CD4-positive, alpha-beta T cell treated with Interleukin-12 subunit alpha and Interleukin-12 subunit beta, for 1 hour (primary cell): ENCODE measurements around the gene ZC3H18.

ENCODE experiments used
- DNase-seq: peaks from one replicate; pipeline ENCODE4 v3.0.0-alpha.2; 2020

ZC3H18 gene

DNA sequence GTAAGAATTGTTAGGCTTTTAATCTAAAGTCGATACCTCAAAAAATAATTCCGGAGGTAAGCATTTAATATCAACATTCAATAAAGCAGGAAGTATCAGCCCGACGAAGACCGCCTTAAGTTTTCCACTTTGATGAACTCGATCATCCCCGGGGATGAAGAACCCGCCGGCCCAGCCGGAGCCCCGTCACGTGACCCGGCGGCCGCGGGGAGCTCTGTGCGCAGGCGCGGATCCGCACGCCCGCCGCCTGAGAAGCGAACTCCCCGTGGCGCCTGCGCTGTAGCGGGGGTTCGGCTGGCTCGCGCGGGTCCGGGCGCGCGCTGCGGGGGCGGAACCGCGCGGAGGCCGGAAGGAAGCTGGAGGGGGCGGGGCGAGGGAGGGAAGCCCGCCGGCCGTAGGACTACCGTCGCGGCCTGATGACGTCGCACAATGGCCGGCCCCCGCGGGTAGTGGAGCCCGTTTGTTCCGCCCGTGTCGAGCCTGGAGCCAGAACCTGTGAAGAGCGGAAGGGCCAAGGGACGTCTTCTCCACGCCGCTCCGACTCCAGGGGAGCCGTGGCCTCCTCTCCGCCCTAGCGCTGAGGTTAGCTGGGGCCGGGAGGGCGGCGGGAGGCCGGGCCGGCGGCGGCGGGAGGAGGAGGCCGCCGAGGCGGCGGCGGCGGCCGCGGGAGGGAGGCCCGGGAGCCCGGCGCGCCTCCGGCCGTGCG lies at the start of gene ZC3H18:
Gene ZC3H18, plus strand, starts transcription at position 419 of the 706 bp plus-strand sequence. CDS start 6,721 bp downstream, outside the sequence.
- peak; percentile 98 for DNase-seq

DNA sequence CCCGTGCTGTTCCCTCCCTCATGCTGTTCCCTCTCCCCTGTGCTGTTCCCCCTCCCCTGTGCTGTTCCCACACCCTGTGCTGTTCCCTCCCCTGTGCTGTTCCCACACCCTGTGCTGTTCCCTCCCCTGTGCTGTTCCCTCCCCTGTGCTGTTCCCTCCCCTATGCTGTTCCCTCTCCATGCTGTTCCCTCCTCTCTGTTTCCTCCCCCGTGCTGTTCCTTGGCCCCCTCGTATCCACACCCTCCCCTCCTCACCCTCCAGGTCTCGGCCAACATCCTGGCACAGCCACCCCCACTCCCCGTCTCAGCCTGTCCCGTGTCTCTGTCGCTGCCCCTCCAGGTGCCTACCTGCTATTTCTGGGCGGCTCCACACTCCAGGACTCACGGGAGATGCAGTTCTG lies 48.5 kb upstream of the ZC3H18 start:
- DNase-seq: no peak

DNA sequence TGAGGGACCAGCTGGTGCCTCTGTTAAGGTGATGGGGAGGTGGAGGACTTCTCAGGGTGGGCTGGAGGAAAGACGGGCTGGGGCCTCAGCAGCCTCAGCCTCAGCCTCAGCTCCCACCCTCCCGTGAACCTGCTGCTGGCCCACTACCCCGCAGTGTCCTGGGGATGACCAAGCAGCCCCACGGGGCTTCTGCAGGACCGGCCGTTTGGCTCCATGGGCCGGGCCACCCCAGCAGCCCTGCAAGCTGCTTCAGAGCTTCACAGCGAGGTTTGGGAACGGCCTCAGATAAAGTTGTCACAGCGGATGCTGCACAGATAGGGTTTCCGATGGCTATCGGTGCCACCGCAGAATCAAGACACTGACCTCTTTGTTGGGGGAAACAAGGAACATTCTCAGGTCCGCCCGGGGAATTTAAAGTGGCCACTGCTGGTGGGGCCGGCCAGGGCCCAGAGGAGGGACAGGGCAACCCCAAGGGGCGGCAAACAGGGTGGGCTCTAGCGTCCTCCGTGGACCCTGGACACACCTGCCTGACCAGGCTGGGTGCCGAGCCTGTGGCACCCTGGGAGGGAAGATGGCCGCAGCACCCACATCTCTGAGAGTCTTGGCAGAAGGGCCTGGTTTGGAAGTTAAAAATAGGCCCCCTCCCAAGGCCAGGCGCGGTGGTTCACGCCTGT lies 47.8 kb upstream of the ZC3H18 start:
- DNase-seq: no peak

DNA sequence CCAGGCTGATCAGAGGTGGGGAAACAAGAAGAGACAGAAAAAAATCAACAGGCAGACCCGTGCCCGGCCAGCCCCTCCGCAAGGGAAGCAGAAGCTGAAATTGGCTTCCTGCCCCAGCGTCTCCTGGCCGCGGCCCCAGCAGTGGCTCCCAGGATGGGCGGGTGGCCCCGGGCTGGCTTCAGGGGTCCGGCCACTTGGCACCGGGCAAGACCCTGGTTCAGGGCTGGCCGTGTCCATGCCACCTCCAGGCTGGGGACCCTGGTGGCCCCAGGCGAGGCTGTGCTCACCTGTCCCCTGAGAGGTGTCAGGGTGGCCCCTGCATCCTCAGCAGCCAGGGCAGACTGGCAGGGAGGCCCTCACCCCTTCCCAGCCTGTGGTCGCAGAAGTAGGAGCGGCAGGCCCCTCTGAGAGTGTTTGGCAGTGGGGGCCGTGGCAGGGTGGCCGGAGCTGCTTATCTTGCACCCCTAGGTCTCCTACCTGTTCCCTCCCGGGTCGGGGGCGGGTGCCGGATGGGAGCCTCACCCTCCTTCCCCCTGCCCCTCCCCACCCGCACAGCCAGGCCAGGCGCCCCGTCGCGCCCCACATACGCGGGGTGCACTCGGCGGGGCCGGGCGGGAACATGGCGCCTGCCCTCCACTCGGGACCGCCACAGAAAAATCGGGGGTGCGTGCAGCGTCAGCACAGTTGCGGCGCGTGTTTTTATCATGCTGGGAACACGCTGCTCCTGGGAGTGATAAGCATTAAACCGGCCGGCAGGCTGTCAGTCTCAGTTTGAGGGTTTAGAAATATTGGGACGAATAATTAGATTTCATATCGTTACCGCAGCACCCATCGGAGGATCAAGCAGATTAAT lies 46.7 kb upstream of the ZC3H18 start:
- no peak for DNase-seq

DNA sequence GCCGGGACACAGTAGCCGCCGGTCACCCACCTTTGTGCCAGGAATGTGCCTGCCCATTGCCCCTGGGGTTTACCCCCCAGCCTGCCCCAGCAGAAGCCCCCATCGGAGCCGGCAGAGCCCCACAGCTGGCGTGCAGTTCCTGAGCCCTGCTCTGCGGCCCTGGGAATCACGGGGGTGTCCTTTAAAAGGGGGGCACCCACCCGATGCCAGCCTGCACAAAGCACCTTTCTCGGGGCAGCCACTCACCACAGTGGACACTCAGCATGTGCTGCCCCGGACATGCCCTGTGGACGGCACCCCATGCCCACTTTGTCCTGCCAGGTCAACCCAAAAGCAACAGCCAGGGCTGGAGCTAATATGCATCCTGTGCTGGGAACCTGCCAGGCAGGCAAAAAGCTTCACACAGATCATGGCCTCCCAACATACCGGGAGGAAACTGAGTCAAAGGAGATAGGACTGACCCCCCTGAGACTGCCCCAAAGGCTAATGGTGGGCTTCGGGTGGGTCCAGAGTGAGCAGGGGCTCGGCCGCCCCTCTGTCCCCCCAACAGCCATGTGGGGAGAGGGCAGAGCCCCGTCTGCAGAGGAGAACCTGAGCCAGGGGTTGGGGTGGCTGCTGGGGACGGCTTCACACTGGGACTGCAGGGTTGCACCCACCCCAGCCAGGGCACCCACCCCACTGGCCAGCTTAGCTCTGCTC lies 45.8 kb upstream of the ZC3H18 start:
- no peak for DNase-seq

DNA sequence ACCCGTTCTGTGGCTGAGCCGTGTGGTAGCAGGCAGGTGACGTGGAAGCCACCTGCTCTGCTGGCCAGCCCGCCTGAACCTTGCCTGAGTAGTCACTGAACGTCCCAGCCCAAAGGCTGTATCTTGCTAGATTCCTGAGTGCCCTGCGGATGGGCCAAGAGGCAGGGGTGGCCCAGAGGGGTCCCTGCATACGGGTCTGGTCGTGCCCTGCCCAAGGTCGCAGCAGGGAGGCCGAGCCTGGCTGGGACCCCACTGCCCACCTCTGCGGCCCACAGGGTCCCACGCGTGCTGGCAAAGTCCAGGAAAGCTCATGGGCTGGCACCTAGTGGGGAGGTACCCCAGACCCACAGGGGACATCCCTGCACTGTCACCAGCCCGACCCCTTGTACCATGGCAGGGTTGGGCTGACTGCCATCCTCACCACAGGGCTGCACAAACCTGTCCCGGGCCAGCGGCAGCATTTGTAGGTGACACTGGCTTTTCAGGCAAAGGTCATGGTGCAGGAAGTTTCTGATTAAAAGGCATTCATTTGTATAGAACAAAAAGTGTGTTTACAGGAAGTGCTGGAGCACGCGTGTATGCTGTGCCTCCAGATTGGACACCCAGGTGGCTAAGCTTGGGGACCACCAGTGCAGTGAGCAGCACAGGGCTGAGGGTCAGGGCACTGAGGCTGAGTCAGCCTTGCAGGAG lies 45.1 kb upstream of the ZC3H18 start:
- no peak for DNase-seq

DNA sequence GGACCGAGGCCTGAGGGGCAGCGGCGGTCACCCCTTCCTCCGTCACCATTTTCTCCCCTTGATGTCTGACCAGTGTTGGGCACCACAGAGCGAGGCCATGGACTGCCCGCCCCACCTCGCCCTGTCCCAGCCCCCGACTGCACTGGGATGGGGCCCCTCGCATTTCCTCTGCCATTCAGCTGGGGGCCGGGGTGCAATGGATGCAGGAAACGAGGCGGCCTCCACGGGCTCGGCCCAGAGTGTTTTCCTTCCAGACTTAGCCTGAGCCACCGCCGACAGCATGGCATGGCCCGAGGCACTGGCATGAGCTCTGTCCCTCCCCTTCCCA lies 44.6 kb upstream of the ZC3H18 start:
- DNase-seq: no peak

DNA sequence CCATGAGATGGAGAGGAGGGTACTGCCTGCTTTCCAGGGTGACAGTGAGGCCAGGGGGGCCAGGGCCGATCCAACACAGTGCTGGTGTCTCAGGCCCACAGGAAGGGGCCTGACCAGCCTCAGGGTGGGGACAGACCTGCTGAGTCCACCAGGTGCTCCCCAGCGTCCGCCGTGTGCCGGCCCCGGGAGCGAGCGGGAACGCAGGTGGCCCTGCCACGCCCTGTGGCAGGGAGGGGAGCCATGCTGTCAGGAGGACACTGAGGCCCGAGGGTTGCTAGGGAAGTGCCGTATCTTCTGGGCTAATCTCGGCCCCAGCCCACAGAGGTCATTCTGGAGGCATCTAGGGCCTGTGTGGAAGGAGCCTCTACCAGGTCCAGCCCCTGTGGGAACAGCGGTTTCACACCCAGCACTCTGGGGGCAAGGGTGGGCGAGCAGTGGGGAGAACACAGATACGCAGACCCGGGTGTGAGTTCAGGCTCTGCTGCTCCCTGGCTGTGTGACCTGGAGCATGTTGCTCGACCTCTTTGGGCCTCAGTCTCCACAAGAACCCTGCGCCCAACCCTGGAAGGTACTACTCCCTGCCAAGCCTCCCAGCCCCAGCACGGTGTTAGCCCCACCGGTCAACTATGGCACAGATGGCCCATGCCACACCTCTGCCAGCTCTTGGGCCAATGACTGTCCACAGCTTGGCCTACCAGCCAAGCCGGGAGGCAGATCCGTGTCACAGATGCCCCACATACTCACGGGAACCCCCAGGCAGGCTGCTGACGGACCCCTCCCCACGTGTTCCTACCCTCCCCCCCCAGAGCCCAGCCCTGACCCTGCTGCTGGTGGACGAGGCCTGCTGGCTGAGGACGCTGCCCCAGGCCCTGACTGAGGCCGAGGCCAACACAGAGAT lies 43.9 kb upstream of the ZC3H18 start:
- no peak for DNase-seq

DNA sequence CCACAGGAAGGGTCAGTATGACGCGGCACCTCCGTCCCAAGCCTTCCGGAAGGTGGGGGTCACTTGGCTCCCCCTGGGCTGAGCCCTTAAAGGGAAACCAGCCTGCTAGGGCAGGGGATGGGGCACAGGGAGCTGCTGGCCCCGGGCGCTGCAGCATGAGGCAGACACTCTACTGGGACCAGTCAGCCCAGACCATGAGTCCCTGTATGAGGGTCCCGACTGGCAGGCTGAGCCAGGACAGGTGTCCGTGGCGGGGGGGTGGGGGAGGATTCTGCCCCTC lies 43.4 kb upstream of the ZC3H18 start:
- DNase-seq: no peak

DNA sequence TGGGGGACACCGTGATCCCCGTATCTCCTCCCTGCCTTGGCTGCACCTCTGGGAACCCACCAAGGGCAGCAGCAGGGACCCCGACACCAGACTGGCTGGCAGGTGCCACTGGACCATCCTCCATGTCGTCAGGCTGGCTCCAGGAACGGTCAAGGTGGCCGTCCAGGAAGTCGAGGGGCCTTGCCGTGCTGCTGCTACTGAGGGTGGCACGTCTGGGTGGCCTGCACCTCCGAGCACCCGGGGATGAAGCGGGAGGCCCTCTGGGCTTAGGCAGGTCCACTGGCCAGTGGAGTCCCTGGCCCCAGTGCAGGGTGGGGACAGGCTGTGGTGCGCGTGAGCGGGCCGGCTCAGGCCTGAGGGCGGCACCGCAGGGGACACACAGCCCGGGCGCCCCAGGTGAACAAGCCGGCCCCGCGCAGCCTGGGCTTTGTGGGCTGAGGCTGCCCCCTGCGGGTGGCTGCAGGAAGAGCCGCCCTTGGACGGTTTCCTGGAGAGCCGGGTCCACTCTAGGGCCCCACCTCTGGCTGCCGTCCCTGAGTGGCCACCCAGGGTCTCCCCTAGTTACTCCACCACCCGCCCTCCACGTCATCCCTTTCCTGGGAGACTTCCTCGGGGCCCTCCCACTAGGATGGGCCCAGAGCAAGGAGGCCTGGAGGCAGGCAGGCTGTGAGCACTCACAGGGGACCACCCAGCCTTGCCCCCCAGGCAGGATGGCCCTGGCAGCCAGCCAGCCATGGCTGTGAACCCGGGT lies 42.8 kb upstream of the ZC3H18 start:
- DNase-seq: peak; percentile 68

DNA sequence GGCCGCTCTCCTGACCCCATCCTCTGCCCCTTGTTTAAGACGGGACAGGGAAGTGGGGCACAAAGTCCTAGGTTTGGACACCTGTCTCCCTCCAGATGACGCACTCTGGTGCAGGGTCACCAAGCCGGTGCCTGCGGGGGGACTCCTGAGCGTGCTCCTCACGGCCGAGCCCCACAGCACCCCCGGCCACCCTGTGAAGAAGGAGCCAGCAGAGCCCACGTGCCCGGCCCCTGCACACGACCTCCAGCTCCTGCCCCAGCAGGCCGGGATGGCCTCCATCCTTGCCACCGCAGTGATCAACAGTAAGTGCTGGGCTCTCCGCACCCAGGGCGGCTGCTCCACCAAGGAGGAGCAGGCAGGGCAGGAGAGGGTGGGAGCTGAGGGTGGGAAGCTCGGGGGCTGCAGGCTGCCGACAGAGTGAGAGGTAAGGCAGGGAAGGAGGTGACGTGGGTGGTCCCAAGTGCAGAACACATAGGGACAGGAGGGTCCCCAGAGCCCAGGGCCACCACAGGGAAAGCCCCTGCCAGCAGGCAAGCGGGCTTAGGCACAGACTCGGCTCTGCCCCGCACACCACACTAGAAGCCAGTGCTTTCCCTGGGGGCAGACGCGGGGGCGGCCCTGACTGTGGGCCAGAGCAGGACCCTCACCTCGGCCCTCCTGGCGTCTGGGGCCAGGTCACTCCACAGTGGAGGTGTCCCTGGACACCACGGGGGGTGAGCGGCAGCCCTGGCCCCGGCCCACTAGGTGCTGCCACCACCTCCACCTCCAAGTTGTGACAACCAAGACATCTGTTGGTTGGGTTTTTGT lies 42.1 kb upstream of the ZC3H18 start:
- no peak for DNase-seq

DNA sequence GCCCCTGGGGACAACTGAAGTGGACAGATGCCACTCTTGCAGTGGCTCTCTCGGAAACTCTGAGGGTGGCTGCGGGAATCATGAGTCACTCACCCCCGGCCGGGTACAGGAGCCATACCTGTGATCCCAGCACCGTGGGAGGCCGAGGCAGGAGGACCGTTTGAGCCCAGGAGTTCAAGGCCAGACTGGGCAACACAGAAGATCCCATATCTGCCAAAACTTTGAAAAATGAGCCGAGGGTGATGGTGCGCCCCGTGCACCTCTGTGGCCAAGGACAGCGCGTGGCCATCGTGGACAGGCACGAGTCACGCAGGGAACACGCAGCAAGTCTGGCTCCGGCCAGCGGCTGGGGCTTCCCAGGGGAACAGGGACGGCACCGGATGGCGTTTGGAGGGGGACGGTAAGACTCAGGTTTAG lies 41.3 kb upstream of the ZC3H18 start:
- no peak for DNase-seq

DNA sequence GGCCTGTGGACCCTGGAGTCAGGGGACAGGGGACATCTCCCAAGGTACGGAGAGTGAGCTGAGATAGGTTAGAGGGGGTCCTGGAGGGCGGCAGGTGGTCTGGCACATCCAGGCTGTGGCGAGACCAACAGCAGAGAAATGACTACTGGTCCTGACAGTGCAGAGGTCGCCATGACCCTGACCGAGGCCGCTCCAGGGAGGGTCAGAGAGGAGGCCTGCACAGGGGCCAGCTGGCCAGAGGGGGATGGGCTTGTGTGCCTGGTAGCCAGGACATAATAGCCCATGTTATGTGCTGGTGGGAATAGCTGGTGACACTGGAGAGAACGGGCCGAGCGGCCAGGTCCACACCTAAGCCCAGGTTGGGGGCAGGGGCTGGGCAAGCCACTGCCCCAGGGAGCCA lies 40.6 kb upstream of the ZC3H18 start:
- DNase-seq: no peak

DNA sequence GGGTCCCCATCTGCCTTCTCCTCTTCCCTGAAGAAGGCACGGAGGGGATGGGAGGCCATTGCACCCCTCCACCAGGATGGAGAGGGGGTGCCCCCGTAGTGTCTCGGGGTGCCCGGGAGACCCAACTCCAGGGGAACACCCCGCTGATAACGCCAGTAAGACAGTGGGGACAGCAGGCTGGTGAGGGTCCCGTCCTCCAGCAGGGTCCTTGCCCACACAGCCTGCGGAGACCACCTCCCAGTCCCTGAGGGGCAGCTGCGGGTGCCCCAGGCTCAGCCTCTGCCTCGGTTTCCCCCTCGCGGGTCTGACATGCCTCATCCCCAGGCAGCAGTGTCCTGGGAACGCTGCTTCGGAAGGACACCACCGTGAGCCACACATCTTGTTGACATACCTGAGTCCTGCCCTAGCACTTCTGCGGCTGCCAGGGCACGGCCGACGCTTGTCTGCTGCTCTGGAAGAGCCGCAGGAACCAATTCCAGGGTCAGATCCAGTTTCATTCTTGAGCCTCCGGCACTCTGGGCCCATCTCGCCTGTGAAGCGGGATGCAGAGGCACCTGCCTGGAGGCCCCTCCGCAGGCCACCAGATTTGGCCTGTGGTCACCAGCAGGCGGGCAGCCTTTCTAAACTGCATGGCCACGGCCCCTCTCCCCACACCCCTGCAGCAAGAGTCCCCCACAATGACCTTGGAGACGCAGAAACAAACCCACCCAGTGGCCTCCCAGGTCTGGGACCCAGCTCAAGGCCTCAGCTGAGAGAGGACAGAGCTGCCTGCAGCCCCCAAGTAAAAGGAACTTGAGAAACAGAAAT lies 39.9 kb upstream of the ZC3H18 start:
- DNase-seq: no peak

DNA sequence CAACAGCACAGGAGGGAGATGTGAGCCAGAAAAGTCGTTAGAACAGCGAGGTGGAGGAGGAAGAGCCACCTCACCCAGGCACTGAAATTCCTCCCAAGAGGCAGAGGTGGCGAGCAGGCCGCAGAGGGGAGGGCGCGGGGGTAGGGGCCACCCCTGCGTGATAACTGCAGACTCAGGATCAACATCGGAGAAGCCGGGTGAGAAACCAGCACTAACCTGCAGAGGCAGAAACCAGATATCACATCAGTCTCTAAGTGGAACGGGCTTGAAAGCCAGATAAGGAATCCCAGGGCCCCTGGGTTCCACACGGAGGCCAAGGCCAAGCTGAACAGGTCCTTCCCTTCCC lies 39.4 kb upstream of the ZC3H18 start:
- no peak for DNase-seq

DNA sequence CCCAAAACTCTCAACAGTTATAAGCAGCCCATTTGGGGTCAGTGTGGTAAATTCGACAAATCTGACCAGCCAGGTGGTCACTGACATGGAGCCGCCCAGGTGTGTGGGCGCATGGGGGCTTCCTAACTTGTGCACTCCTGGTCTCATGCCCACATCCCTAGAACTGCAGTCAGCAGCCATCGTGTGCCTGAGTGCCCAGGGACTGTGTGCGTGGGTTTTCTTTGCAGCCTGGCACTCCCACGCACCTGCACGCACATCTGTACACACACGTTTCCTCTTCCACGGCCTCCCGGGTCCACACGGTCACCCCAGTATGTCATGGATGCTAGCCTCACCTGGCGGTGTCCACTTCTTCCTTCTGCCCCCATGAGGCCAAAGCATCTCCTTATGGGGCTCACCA lies 38.9 kb upstream of the ZC3H18 start:
- DNase-seq: no peak

DNA sequence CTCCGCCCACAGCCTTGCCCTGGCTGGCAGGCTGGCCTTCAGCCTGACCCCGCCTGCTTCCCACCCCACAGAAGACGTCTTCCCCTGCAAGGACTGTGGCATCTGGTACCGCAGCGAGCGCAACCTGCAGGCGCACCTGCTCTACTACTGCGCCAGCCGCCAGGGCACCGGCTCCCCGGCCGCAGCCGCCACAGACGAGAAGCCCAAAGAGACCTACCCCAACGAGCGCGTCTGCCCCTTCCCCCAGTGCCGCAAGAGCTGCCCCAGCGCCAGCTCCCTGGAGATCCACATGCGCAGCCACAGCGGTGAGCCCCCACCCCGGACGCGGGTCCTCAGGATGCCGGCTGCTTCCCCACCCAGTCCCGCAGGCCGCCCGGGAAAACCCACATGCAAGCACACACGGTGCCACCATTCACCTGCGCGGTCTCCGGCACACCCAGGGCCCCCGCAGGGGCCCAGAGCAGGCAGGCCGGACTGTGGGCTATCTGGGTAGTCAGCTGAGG lies 38.2 kb upstream of the ZC3H18 start:
- no peak for DNase-seq

DNA sequence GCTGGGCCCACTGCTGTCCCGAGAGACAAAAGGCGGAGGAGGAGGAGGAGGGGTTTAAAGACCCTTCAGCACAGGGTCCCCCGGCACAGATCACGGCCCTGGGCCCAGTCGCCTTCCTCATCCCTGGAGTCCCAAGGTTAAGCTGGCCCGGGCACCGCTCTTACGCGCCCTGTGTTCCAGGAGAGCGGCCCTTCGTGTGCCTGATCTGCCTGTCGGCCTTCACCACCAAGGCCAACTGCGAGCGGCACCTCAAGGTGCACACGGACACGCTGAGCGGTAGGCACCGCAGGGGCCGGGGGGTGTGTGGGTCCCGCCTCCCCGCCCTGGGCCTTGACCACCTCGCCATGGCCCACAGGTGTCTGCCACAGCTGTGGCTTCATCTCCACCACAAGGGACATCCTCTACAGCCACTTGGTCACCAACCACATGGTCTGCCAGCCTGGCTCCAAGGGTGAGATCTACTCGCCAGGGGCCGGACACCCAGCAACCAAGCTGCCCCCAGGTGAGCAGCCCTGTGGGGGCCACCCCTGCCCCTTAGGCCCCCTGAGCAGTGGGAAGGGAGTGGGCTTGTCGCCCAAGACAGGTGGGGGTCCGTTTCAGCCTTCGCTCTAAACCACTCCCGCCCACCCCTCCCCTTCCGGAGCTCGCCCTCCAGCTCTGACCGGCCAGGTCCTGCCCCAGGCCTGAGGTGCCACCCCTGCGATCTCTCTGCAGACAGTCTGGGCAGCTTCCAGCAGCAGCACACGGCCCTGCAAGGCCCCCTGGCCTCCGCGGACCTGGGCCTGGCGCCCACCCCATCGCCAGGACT lies 37.6 kb upstream of the ZC3H18 start:
- no peak for DNase-seq
